AG09309 (cell line): Measurements from ENCODE around the gene DNAJA3.

Experiments
- DNase-seq: peaks from one replicate; pipeline ENCODE4 v3.0.0-alpha.2; 2010; ENCODE audit warnings: low read depth
- H3K4me3 ChIP-seq: 2 replicates; pipeline ENCODE4 v1.5.1; 2011; ENCODE audit warnings: mild to moderate bottlenecking, low read depth, low read length, moderate library complexity; ENCODE audit not compliant: control insufficient read depth
- TF ChIP-seq, protein P1 (sequence below): IDR thresholded peaks from 2 replicates; pipeline ENCODE4 v1.5.1; 2011; ENCODE audit warnings: mild to moderate bottlenecking, low read depth, low read length, inconsistent platforms; ENCODE audit not compliant: insufficient read depth, control insufficient read depth; ENCODE audit errors: missing control alignments

DNAJA3 gene

DNA sequence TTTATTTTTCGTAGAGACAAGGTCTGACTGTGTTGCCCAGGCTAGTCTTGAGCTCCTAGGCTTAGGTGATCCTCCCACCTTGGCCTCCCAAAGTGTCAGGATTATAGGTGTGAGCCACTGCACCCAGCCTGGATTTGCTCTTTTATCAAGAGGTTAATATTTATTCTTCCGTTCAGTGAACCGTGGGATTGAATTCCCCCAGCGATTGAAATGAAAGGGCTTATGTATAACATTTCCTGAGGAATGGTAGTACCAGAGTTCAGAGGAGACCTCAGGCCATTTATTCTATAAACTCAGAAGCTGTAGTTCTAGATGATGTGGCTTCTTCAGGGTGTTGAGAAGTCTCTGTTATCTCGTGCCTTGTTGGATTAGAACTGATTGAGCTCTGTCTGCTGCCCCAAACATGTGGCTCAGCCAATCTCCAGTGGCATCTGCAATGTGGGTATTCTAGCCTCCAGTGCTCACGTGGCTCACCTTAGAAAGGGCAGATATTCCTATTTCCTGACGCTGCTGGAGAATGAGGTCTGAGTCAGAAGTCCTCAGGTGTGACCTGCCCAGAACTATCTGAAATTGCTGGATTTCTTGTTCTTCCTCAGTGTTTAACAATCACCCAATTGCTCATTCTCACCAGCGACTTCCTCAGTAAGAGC lies 73.0 kb downstream of the DNAJA3 start:
- H3K4me3 ChIP-seq: no peak overlapping the region
- TF ChIP-seq, protein P1, sequence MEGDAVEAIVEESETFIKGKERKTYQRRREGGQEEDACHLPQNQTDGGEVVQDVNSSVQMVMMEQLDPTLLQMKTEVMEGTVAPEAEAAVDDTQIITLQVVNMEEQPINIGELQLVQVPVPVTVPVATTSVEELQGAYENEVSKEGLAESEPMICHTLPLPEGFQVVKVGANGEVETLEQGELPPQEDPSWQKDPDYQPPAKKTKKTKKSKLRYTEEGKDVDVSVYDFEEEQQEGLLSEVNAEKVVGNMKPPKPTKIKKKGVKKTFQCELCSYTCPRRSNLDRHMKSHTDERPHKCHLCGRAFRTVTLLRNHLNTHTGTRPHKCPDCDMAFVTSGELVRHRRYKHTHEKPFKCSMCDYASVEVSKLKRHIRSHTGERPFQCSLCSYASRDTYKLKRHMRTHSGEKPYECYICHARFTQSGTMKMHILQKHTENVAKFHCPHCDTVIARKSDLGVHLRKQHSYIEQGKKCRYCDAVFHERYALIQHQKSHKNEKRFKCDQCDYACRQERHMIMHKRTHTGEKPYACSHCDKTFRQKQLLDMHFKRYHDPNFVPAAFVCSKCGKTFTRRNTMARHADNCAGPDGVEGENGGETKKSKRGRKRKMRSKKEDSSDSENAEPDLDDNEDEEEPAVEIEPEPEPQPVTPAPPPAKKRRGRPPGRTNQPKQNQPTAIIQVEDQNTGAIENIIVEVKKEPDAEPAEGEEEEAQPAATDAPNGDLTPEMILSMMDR: no peak
- DNase-seq: no peak

DNA sequence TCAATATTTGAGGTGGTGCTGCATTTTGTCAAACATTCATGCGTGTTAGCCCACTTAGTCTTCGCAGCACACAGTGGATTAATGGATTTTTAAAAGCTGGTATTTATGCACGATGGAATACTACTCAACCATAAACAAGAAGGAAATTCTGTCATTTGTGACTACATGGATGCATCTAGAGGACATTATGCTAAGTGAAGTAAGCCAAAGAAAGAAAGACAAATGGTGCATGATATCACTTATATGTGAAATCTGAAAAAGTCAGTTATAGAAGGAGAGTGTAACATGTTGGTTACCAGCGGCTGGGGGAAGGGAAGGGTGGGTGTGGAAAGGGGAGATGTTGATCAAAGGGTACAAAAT lies 73.5 kb downstream of the DNAJA3 start:
- H3K4me3 ChIP-seq: no peak overlapping the region
- DNase-seq: no peak
- TF ChIP-seq, protein P1: no peak

DNA sequence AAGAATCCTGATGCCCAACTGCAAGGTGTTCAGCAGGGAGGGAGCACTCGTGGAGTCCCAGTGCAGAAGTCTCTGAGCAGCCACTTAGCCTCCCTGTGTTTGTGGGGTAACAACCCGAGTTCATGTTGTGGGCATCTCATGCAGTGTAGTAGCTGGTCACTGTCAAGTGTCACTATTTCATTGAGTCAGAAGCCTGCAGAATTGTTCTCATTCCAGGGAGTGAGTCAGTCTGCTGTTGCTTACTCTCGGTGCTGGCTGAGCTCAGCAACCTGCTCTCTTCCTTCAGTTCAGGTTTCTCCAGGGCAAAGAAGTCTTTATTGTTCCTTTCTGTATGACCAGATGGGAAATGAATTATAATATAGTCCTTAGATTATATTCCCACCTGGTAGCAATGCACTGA lies 74.6 kb downstream of the DNAJA3 start:
- H3K4me3 ChIP-seq: no peak overlapping the region
- no peak for DNase-seq
- TF ChIP-seq, protein P1: no peak

DNA sequence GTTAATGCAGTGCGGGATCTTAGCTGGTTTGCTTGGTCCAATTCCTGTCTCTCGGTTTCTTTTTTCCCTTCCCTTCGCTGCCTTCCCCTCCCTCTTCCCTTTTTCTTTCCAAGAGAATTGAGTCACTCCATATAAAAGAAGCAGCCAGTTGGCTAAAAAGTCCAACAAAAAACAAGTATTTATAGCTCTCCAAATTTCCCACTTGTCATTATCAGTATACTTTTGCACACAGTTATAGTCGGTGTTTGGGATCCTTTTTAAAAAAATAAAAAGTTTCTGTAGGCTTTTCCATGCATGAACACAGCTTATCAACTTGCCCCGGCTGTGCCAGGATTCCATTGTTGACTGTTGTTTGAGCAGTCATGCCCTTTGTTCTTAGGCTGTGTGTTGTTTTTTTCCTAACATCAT lies 75.4 kb downstream of the DNAJA3 start:
- H3K4me3 ChIP-seq: no peak overlapping the region
- TF ChIP-seq, protein P1: no peak
- no peak for DNase-seq

DNA sequence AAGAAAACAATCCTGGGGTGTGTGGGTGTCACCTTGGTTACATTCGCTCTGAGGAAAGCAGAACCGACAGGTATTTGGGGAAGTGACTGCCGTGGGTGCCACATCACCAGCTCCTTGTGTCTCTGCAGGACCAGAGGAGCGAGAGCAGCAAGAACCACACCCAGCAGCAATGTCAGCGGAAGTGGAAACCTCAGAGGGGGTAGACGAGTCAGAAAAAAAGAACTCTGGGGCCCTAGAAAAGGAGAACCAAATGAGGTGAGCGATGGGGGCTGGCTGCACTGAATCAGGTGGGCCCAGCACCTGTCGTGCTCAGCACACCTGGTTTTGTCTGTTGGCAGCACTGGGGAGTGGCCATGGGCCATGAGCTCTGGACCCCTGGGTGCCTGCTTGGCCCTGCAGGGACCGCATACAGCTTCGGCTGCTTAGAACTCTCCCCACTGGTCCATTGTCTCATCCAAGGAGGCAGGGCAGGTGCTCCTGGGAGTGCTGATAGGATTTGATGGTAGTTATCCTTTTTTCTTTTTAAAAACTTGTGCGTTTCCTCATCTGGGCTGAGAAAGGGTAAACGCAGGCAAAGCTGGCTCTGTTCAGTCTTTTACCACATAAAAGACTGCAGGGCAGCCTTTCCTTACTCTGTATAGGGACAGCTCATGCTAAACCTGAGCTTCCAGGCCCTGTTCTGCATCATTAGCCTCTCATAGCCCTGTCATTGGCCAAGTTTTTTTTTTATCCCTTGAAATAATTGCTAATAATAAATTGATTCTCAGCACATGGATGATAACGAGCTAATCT lies 79.9 kb downstream of the DNAJA3 start:
- TF ChIP-seq, protein P1: no peak
- DNase-seq: no peak
- H3K4me3 ChIP-seq: no peak overlapping the region
